Right renal cortex interstitium (tissue), 3 donors: ENCODE data around the gene MMADHC. TPM values are rescaled to one million over a fixed set of nuclear protein-coding genes. Genes with fewer than 3 reads are reported as not detected.
A peak's percentile ranks its signal among the peaks of the same experiment; 100 is the strongest.

ENCODE experiments used
- DNase-seq, 3 donors: peaks; one replicate each; pipeline ENCODE4 v3.0.0-alpha.2; 2013; ENCODE audit warnings: low read depth in 3 of 3, low spot score in 2 of 3
- polyA plus RNA-seq, 3 donors: library from polyadenylated mRNA; unstranded; fragments of 120-200 nt; gene quantifications; one replicate each; pipeline ENCODE4 v1.2.1, GENCODE V29; 2013; ENCODE audit not compliant: insufficient read length in 3 of 3

MMADHC gene
- polyA plus RNA-seq, result 100 to 1,000 TPM; 136 to 137 (median 137) TPM

DNA sequence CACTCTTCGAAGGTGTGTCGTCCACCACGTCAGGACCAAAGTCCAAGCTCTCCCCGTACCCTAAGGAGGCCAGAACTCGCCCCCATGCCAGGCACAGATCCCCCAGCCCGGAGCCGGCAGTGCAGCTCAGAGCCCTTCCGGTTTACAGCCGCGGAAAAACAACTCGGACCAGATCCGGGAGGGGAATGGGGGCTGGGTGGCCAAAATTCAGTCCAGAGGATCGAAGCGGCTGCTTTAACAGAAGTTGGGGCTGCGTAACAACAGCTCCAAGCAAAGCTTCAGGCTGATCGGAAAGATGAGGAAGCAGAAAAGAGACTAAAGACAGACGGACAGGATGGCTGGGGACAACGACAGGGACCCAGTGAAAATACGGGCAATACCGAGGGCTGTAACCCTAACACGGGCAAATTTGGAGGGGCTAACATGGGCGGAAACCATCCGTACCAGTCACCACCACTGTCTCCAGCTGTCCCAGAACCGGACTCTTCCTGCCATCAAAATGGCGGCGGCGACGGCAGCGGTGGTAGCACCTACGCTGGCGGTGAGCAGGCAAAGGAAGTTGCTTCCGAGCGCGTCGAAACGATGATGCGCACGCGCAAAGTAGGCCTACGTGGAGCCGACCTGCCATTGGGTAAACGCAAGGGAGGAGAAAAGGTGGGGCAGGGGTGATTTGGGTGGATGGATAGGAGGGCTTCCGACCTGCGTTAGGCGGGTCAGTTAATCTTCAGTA, at the start of gene MMADHC:
Gene MMADHC (minus strand): TSS at position 556 of the 730 bp plus-strand sequence. CDS start 678 bp downstream, outside the sequence.
- peak; percentile 85 to 91 (median 86) for DNase-seq

GRCh38 chr2:149634103-149634502, 46.5 kb upstream of the MMADHC start:
- DNase-seq, result no peak

- no peak for DNase-seq
These were observed 42.9 kb upstream of the MMADHC start for GRCh38 chr2:149630445-149630844.

DNA sequence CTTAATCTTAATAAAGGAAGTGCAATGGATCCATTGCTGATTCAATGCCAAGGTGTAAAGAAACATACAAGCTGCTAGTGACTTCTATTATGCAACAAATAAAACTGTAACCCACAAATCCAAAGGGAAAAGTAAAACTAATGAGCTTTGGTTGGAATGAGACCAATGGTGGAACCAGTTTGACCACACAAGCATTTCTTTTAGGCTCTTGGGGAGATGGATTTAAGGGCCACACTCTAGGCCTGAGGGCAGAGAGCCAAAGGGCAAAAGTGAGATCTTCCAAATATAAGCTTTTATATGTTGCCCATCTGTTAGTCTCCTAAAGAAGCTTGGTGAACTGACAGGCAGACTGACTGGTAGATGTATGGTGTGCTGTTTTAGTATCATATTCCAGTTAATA, 41.5 kb upstream of the MMADHC start:
- DNase-seq, result no peak

DNA sequence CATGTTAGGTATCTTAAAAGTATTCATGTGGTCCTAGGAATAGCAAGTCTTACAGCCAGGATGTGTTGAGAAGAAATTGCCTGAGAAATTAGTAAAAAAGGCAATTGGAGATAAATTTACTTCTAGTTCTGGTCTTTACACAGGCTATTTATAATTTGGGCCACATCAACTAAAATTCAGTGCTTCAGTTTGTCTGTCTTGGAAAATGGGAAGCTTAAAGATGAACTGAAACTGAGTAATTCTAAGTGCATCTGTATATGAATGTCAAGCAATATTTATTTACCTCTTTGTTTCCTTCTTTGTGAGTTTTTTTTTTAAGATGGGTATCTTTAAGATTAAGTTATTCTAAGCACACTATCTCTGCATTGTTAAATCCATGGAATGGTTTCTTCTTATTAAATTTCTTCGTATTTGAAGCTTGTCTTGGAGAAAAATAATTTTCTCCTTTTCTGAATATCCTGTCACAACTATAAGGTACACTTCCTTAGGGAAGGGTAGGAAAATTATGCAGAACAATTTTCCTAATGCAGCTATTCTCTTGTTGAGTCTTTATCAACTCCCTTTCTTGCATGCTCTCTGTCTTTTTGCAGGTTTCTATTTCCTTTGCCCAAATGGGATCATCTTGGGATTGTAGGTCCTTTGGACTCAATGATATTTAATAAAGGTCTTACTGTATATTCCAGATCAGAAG, 39.7 kb upstream of the MMADHC start:
- no peak for DNase-seq

DNA sequence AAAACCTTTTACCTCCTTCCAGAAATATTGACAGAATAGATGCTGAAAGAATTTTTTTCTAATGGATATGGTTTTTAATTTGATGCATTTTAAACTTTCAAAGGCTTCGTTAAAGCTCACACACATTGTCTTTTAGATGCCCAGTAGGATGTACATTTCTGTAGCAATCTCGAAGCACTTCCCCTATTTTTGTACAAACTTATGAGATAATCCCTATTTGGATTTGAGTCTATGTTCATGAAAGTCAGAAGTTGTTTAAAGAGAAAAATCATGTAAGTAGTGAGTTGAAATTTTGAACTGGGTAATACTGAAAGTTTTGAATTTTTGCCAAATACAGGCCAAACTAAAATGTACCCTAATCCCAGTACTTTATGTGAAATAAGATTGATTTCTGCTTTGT, 38.1 kb upstream of the MMADHC start:
- DNase-seq, result no peak

DNA sequence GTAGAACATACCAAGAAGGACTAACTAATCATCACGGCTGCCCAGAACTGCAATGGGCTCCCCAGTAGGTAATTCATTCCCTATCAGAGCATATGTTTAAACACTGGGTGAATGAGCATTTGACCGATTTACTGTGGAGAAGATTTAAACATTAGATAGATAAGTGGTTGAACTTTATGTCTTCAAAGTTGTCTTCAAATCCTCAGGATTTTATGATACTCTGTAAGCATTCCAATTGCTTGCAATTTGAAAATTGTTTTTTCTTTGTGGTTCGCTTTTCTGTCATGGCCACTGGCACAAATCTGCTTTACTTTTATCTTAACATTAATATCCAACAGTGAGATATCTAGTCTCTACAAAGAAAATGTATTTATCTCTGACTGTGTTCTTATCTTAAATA, 37.7 kb upstream of the MMADHC start:
- DNase-seq, result no peak

DNA sequence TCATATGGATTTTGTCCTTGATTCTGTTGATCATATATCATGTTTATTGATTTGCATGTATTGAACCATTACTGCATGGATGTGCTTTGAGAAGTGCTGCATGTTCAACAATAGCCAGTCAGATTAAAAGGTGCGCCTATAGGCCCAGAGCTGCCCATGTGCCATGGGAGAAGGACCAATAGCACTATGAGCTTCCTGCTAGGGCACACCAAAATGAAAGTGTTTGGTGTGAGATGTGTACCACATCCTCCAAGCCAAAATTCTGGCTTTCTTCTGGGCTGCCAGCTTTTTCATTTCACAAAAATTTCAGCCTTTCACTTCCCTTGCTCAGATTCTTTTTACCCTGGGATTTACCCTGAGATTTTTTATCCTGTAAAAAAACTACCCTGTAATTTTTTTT, 34.8 kb upstream of the MMADHC start:
- no peak for DNase-seq

DNA sequence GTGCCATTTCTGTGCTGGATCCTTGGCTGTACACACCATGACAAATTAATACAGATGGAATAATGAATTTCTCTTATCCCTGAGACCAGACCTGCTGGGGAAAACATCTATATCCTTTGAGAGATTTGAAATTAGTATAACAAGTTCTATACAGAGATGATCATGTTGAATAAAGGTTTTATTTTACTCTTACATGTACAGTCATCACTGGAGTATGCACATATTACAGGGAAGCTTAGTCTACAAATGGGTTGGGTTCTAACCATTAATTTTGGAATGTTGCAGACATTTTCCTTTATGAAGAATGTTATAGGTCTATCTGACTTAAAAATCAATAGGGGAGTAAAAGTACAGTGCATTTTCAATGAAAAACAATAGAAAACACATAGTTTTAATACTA, 29.9 kb upstream of the MMADHC start:
- DNase-seq, result no peak

GRCh38 chr2:149616681-149617456, 29.3 kb upstream of the MMADHC start:
- no peak for DNase-seq

DNA sequence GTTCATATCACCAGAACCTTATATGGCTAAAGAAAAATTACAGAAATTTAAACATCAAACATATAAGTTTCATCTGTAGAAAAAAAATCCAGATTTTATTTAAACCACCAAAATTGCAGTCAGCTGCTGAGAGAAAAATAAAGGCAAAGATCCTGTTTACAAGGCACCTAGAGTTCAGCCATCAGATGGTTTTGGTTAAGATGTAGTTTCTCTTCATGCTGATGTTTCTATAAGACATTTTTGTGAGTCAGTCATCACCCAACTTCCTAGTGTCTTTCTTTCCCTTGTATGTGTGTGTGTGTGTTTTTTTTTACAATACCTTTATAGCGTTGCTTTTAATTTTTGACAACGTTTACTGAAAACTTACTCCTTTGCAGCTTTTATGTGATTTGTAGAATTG, 26.1 kb upstream of the MMADHC start:
- no peak for DNase-seq

DNA sequence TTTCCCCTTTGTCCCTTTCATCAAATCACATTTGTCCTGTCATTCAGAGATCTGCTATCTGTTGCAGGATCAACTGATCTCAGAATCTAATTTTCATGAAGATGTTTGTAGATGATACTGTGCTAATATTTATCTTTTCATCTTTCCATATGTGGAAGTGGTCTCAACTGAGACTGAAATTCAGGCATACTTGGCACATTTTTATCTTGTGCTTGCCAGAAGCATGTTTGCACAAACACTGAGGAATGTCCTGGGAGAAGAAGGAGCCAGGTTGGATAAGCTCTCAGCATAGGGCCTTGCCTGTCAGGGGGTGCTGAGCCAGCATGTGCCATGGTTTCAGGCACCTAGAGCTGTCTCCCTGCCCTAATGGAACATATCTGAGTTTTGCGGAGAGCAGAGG, 24.5 kb upstream of the MMADHC start:
- no peak for DNase-seq

DNA sequence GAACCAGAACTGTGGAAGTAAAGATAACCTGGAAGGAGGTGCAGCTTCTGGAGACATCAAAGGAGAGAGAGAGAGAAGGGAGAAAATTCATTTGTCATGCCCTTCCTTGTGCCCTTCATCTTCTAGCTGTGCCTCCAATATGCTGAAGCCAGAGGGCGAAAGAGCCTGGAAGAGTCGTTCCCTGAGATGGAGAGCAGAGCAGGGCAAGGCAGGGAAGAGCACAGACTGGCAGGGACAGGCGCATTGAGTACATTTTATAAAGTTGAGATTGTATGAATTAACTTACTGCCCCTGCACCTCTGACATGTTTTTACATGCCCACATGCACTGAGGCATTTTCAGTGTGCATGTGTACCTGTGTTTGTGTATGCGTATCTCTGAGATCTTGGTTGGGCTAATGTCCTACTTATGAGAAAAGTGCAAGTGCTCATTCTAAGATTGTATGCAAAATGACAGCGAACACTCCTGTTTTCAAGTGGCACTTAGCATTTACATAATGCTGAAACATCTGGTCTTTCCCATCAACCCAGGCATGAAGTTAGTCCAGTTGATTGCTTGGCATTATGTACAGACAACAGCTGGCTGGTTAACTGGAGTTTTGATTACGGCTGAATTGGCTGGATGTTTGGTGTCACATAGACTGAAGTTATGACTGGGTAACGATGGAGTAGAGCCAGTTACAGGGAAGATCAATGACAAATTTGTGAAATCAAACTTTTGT, 23.7 kb upstream of the MMADHC start:
- DNase-seq, result no peak

DNA sequence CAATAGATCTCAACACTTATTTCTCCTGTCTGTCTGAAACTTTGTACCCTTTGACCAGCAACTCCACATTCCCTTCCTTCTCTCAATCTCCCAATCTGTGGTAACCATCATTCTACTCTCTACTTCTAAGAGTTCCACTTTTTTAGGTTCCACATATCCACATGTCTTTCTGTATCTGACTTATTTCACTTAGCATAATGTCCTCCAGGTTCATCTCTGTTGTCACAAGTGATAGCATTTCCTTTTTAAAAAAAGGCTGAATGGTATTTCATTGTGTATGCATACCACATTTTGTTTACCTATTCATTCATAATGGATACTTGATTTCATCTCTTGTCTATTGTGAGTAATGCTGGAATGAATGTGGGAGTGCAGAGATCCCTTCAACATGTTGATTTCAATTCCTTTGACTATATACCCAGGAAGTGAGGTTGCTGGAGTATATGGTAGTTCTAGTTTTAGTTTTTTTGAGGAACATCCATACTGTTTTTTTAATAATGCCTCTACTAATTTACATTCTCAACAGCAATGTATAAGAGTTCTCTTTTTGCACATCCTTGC, 18.8 kb upstream of the MMADHC start:
- no peak for DNase-seq

- no peak for DNase-seq
These were observed 15.7 kb upstream of the MMADHC start for GRCh38 chr2:149603248-149603647.

DNA sequence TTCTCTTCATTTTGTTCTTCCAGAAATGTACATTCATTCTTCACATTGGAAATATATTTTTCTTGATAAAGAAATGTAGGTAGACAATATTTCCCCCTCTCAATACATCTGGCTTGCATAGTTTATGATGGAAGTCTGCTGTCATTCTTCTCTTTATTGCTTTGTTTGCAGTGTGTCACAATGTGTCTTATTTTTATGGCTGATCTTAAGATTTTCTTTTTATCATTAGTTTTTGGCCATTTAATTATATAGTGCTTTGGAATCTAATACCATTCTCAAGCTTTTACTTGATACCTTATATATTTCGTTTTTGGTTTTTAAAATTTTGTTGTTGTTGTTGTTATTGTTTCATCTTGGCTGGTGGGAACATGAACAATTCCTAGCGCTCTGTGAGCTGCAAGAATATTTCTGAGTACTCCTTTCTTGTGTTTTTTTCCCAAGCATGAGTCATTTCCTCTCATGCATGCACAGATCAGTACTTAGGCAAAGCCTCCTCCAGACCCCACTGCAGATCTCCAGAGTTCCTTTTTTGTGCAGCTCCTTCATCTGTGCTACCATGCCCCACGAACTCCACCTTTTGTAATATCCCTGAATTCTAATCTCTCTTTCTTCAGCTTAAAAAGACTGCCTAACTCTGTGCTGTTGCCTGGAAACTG, 13.7 kb upstream of the MMADHC start:
- DNase-seq, result no peak

GRCh38 chr2:149597668-149598326, 10.2 kb upstream of the MMADHC start:
- peak; percentile 58 to 72 (median 70) for DNase-seq

DNA sequence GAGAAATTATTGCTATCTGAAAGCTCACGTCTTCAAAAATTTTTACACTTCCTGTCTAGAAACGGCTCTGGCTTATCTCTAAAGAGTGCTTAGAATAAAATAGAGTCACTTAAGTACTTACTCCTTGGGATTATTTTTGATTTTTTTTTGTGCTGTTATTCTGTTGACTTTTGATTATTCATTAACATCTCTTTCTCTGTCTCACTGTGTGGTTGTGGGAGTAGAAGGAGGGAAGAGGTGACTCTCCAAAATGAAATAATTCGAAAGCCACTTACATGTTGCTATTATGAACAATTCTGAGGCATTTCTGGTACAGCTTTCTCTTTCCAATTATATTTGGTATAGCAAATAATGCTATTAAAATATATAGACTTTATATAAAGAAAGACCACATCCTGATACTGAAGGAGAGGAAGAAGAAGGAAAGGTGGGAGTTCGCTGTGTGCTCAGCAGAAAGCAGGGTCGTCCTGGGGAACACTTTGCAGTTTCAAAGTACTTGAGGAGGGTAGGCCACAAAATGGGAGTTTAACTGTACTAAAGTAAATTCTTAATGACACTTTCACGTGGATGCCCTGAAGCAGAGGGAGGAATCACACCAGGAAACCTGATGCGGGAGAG, 9.6 kb upstream of the MMADHC start:
- DNase-seq, result no peak

- DNase-seq, result no peak
These were observed 8.9 kb upstream of the MMADHC start for GRCh38 chr2:149596471-149596870.
